Chondrocyte (in vitro differentiated cells): ENCODE results near the gene DYNC2LI1. TPM values are rescaled to one million over a fixed set of nuclear protein-coding genes. Genes with fewer than 3 reads are reported as not detected.
"Not testable (repeated sequence)": the region's sequence is repeated elsewhere in the genome, so short reads cannot be mapped to it uniquely, and the experiment has no call there.

Experiments used
- DNase-seq: peaks from one replicate; pipeline ENCODE4 v3.0.0; 2021; ENCODE audit warnings: mixed read lengths, low spot score
- H3K27ac Mint-ChIP-seq: one replicate; pipeline ENCODE4 v1.8.0; 2021; ENCODE audit warnings: mild to moderate bottlenecking, moderate library complexity, mixed read lengths; ENCODE audit not compliant: unreplicated experiment
- H3K27me3 Mint-ChIP-seq: 2 replicates; pipeline ENCODE4 v1.8.0; 2021; ENCODE audit warnings: low read depth, mixed read lengths
- H3K36me3 Mint-ChIP-seq: 2 replicates; pipeline ENCODE4 v1.8.0; 2021; ENCODE audit warnings: low read depth, mixed read lengths
- H3K4me1 Mint-ChIP-seq: 2 replicates; pipeline ENCODE4 v1.8.0; 2021; ENCODE audit warnings: low read depth, mild to moderate bottlenecking, mixed read lengths
- H3K4me3 Mint-ChIP-seq: one replicate; pipeline ENCODE4 v1.8.0; 2021; ENCODE audit warnings: mild to moderate bottlenecking, moderate library complexity, mixed read lengths; ENCODE audit not compliant: unreplicated experiment
- H3K9me3 Mint-ChIP-seq: 2 replicates; pipeline ENCODE4 v1.8.0; 2021; ENCODE audit warnings: low read depth, mixed read lengths
- long read RNA-seq: library from polyadenylated mRNA; stranded (forward); transcript quantifications from one replicate; pipeline ENCODE4 v2.0.0, GENCODE V29; 2021
- total RNA-seq: library from RNA; stranded (reverse); gene quantifications from 3 replicates; pipeline ENCODE4 v1.2.1, GENCODE V29; 2021
- TF ChIP-seq, protein P1 (sequence below): fragments of 200-600 bp; sonication (generic); IDR thresholded peaks from 2 replicates; pipeline ENCODE4 v1.5.0; 2021; ENCODE audit warnings: antibody characterized with exemption, mild to moderate bottlenecking, moderate library complexity

DYNC2LI1 gene
- 10.8 to 16.9 TPM (median 11.1 TPM) in 3 replicates for total RNA-seq
- long read RNA-seq, transcript DYNC2LI1-201 (13 exons, 1,399 nt): major isoform, 5 of 10 reads
- long read RNA-seq, partial matches to known transcripts: 3 of 10 reads
- long read RNA-seq, other reads (novel, unspliced or antisense): 0 of 10 reads

- Mint-ChIP-seq H3K9me3 (no peaks in the 10 kb centered on the region), H3K4me3 (peak within 1 kb of the TSS; percentile 94), H3K4me1 (peaks cover 10% of the 10 kb centered on the region), H3K27me3 (no peaks in the 10 kb centered on the region), H3K36me3 (peaks cover 5% of the 10 kb centered on the region), H3K27ac (peak within 1 kb of the TSS; percentile 99)
- TF ChIP-seq, protein P1, sequence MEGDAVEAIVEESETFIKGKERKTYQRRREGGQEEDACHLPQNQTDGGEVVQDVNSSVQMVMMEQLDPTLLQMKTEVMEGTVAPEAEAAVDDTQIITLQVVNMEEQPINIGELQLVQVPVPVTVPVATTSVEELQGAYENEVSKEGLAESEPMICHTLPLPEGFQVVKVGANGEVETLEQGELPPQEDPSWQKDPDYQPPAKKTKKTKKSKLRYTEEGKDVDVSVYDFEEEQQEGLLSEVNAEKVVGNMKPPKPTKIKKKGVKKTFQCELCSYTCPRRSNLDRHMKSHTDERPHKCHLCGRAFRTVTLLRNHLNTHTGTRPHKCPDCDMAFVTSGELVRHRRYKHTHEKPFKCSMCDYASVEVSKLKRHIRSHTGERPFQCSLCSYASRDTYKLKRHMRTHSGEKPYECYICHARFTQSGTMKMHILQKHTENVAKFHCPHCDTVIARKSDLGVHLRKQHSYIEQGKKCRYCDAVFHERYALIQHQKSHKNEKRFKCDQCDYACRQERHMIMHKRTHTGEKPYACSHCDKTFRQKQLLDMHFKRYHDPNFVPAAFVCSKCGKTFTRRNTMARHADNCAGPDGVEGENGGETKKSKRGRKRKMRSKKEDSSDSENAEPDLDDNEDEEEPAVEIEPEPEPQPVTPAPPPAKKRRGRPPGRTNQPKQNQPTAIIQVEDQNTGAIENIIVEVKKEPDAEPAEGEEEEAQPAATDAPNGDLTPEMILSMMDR: no peak
- peak; percentile 96 for DNase-seq
These were observed at the start of gene DYNC2LI1 for GRCh38 chr2:43773876-43774613. DYNC2LI1 (plus strand) TSS chr2:43774039; CDS start chr2:43774139, 100 bp downstream.

- DNase-seq: no peak
- H3K9me3 Mint-ChIP-seq: no peaks in the 10 kb centered on the region
- TF ChIP-seq, protein P1: no peak
- H3K4me1 Mint-ChIP-seq: peaks cover 16% of the 10 kb centered on the region
- H3K27ac Mint-ChIP-seq: peak overlapping the region; percentile 15
- peaks cover 2% of the 10 kb centered on the region for H3K36me3 Mint-ChIP-seq
- no peak overlapping the region for H3K4me3 Mint-ChIP-seq
- H3K27me3 Mint-ChIP-seq: no peaks in the 10 kb centered on the region
These were observed 48.9 kb upstream of the DYNC2LI1 start for GRCh38 chr2:43724728-43725526.

DNA sequence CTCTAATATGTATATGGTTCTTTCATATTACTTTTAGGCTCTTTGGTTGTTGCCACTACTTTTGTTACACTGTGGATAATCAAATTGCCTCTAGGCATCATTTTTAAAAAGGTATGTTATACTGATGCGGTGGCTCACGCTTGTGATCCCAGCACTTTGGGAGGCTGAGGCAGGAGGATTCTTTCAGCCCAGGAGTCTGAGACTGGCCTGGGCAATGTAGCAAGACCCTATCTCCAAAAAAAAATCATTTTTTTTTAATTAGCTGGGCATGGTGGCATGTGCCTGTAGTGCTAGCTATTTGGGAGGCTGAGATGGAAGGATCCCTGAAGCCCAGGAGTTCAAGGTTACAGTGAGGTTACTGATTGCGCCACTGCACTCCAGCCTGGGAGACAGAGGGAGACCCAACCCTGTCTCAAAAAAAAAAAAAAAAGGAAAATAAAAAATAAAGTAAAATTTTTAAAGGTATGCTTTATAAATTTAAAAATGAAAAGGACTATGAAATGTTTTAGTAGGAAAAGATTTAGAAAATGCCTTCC is 48.1 kb upstream of the DYNC2LI1 start:
- DNase-seq: no peak
- Mint-ChIP-seq H3K36me3 (peaks cover 2% of the 10 kb centered on the region), H3K27ac (no peak overlapping the region), H3K4me1 (peaks cover 22% of the 10 kb centered on the region), H3K27me3 (no peaks in the 10 kb centered on the region), H3K9me3 (no peaks in the 10 kb centered on the region), H3K4me3 (no peak overlapping the region)
- TF ChIP-seq, protein P1: no peak

GRCh38 chr2:43726961-43727633 is 46.7 kb upstream of the DYNC2LI1 start:
- DNase-seq, H3K27me3 Mint-ChIP-seq, H3K36me3 Mint-ChIP-seq, H3K9me3 Mint-ChIP-seq, H3K4me3 Mint-ChIP-seq: not testable (repeated sequence)
- H3K4me1 Mint-ChIP-seq: peaks cover 25% of the 10 kb centered on the region
- peak overlapping the region; percentile 61 for H3K27ac Mint-ChIP-seq

- TF ChIP-seq, protein P1: no peak
- Mint-ChIP-seq H3K27ac (no peak overlapping the region), H3K9me3 (no peaks in the 10 kb centered on the region), H3K27me3 (no peaks in the 10 kb centered on the region), H3K4me3 (no peak overlapping the region), H3K4me1 (peaks cover 25% of the 10 kb centered on the region), H3K36me3 (peaks cover 4% of the 10 kb centered on the region)
- DNase-seq: no peak
These were observed 46.2 kb upstream of the DYNC2LI1 start for GRCh38 chr2:43727634-43728014.
